ENCODE results near the gene CCDC80.

The CCDC80 gene

GRCh38 chr3:112550859-112551258, 90.1 kb downstream of the CCDC80 start:
- Histone ChIP-seq H3K4me3 (ENCODE audit: low read length, poor library complexity, severe bottlenecking) (no peak overlapping the region), H3K27me3 (ENCODE audit: insufficient read depth, low read length, poor library complexity, severe bottlenecking) (no peaks in the 10 kb centered on the region), H3F3A (ENCODE audit: low read depth) (no peaks in the 10 kb centered on the region), H3K9ac (ENCODE audit: low read depth, low read length, poor library complexity, severe bottlenecking) (no peak overlapping the region), H3K9me3 (ENCODE audit: insufficient read depth, low read depth, low read length) (no peaks in the 10 kb centered on the region), H3K4me1 (ENCODE audit: insufficient read depth, low read length, poor library complexity, severe bottlenecking) (peaks cover 9% of the 10 kb centered on the region), H2AFZ (ENCODE audit: low read length) (no peak overlapping the region), H3K36me3 (ENCODE audit: insufficient read depth, low read length) (peaks cover 56% of the 10 kb centered on the region; the same call in 1 of the 2 replicates), H3K9me2 (replicated peaks; ENCODE audit: low read depth, low read length) (no peaks in the 10 kb centered on the region), H3K4me2 (ENCODE audit: low read depth, low read length, poor library complexity, severe bottlenecking) (no peak overlapping the region), H3K79me2 (ENCODE audit: insufficient read depth, low read length) (peaks cover 56% of the 10 kb centered on the region), H4K20me1 (ENCODE audit: insufficient read depth, low read length, poor library complexity, severe bottlenecking) (peaks cover 15% of the 10 kb centered on the region)
- TF ChIP-seq, protein P1, sequence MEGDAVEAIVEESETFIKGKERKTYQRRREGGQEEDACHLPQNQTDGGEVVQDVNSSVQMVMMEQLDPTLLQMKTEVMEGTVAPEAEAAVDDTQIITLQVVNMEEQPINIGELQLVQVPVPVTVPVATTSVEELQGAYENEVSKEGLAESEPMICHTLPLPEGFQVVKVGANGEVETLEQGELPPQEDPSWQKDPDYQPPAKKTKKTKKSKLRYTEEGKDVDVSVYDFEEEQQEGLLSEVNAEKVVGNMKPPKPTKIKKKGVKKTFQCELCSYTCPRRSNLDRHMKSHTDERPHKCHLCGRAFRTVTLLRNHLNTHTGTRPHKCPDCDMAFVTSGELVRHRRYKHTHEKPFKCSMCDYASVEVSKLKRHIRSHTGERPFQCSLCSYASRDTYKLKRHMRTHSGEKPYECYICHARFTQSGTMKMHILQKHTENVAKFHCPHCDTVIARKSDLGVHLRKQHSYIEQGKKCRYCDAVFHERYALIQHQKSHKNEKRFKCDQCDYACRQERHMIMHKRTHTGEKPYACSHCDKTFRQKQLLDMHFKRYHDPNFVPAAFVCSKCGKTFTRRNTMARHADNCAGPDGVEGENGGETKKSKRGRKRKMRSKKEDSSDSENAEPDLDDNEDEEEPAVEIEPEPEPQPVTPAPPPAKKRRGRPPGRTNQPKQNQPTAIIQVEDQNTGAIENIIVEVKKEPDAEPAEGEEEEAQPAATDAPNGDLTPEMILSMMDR (conservative IDR thresholded peaks at IDR 0.05; ENCODE audit: low read length): no peak
- no peak for TF ChIP-seq EZH2phosphoT487 (IDR thresholded peaks at IDR 0.05; ENCODE audit: borderline replicate concordance)

Measured in Loucy (cell line).